Activated CD4-positive, alpha-beta T cell treated with anti-CD3 and anti-CD28 coated beads for 48 hours (primary cell): Measurements from ENCODE around the gene RPL6.
"Not testable (repeated sequence)": the region's sequence is repeated elsewhere in the genome, so short reads cannot be mapped to it uniquely, and the experiment has no call there.

Source experiments
- DNase-seq: peaks from one replicate; pipeline ENCODE4 v3.0.0-alpha.2; 2020

The RPL6 gene

DNA sequence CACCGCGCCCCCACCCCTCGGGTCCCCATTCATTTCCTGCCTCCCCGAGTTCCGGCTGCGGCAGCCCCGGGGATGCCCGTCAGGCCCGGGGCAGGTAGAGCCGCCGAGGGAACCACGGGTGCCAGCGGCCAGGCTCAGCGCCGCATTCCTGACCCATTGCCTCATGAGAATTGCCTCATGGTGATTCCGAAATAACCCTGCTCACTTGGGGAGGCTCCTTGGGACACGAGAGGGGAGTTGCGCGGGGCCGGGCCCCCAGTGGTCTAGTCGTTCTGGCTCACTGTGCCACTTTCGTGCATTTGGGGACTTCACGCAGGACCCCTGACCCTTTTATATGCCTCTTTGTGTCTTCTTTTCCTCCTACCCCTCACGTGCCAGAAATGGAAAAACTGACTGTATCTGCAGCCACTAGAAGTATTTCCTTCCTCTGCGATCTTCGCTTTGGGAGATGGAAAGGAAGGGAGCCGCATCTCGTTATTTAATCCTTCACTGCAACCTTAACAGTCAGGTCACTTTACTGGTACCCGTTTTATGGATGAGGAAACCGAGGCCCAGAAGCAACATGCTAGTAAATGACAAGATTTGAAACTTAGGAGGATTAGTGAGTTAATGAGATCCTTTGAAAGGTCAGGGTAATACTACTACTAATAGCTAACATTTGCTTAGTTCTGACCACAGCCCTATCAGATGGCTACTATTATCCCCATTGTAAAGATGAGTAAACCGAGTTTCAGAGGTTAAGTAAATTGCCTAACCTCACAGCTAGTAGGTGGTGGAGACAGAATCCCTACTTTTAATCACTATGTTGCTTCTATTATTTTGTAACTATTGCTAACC, 10.1 kb upstream of the RPL6 start:
- no peak for DNase-seq

DNA sequence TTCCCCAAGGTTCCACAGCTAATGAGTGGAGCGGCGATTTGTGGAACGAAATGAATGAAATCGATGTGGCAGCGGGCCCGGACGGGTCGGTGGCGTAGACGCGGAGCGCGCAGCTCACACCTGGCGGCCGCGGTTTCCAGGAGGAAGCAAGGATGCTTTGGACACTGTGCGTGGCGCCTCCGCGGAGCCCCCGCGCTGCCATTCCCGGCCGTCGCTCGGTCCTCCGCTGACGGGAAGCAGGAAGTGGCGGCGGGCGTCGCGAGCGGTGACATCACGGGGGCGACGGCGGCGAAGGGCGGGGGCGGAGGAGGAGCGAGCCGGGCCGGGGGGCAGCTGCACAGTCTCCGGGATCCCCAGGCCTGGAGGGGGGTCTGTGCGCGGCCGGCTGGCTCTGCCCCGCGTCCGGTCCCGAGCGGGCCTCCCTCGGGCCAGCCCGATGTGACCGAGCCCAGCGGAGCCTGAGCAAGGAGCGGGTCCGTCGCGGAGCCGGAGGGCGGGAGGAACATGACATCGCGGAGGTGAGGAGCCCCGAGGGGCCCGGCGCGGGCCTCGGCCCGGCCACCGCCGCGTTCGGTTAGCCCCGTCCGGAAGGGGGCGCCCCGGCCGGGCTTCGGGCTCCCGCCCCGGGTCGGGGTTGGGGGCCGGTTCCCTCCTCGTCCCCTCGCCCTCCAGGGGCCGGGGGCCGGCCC, 9.3 kb upstream of the RPL6 start, which contains the start of gene PTPN11:
Gene PTPN11, plus strand, starts transcription at position 340 of the 689 bp plus-strand sequence. Its CDS starts 165 bp downstream, at position 505.
- peak; percentile 94 for DNase-seq

DNA sequence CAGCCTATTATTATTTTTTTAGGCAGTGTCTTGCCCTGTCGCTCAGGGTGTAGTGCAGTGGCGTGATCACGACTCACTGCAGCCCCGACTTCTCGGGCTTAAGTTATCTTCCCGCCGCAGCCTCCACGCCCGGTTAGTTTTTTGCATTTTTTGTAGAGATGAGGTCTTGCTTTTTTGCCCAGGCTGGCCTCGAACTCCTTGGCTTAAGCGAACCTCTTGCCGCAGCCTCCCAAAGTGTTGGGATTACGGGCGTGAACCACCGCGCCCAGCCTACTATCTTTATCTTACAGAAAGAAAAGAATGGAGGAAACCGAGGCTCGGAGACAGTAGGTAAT, 8.8 kb upstream of the RPL6 start:
- peak; percentile 33 for DNase-seq

- not testable (repeated sequence) for DNase-seq
These were observed 6.1 kb upstream of the RPL6 start for GRCh38 chr12:112415457-112415856.

DNA sequence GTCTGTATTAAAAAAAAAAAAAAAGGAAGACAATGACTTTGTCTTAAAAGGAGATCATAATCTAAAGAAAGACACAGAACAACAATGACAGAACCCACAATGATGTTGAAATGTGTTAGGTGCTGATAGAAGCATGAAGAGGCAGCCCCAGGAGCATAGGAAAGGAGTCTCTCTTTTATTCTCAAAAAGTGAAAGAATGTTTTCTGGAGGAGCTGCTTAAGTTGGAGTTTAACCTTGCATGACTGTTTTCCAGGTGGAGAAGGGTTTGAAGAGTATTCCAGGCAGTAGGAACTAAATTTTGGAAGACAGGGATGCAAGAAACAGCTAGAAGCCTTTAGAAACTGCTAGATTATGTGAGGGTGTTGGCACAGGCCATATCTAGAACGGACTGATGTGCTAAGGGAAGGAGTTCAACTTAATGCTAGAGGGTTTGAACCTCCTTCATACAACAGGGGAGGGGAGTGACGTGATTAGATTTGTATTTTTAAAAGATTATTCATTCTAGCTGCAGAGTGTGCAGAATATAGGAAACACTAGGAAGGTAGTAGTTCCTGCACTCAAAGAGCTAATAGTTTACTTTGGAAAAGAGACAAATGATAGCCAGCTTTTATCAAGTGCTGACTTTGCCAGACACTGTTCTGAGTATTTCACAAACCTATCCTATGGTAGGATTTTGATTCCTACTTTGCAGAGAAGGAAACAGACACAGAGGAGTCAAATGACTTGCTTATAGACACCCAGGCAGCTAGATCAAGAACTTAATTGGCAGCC, 4.6 kb upstream of the RPL6 start:
- no peak for DNase-seq

DNA sequence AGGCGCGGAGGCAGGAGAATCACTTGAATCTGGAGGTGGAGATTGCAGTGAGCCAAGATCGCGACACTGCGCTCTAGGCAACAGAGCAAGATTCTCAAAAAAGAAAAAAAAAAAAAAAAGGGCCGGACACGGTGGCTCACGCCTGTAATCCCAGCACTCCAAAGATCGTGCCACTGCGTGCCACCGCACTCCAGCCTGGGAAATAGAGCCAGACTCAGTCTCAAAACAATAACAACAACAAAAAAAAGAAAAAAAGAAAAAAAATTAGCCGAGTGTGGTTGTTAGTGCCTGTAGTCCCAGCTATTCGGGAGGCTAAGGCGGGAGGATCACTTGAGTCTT, 470 bp upstream of the RPL6 start:
- DNase-seq = no peak

GRCh38 chr12:112408621-112409020, 784 bp downstream of the RPL6 start:
- DNase-seq = no peak

GRCh38 chr12:112407683-112408082, 1.7 kb downstream of the RPL6 start:
- DNase-seq = not testable (repeated sequence)

DNA sequence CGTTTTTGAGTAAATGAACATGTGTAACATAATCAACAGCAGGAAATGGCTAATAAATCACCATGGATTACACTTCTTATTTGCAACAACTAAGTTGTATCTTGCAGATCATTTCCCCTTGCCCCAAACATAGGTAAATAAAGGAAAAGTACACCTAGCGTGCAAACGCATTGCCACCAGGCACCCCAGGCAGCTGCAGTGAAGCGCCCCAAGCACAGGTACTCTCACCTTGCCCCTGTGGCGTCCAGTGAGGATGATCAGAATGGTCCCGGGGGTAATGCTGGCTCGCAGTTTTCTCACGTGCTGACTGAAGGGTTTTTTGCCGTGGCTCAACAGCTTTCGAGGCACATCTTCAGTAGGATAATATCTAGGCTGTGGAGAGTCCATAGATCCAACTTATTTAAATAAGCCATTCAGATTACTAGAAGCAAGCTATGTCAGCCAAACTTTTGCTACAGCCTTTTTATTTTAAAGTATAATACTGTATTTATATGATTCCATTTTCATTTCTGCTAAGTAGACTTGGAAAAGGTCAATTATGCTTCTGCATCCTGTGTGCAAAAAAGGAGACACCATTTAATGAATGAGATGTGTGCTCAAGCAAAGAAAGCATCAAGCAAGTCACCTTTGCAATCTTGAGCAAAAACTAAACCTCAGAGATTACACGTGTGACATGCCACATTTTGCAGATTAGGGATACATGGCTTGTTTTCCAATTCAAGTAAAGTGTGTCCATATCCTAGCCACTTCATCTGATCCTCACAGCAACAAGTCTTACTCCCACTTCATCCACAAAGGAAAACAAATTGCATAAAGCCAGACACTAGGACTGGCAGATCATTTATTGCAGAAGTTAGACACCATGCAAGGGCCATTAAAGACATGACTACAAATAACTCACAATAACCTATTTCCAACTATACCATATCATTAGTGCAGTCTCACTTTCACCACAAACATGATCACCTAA, 2.6 kb downstream of the RPL6 start:
- no peak for DNase-seq

DNA sequence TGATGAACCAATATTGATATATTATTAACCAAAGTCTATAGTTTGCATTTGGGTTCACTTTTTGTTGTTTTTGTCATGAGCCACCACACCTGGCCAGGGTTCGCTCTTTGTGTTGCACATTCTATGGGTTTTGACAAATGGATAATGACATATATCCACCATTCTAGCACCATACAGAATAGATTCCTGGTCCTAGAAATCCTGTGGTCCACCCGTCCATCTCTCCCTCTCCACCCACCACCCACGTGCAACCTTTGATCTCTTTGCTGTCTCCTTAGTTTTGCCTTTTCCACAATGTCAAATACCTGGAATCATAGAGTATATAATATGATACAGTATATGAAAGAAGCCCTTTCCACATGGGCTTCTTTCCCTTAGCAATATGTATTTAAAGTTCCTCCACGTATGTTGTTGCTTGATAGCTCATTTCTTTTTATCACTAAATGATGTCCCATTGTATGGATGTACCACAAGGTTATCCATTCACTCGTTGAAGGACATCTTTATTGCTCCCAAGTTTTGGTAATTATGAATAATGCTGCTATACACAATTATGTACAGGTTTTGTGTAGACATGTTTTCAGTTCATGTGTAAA, 7.4 kb downstream of the RPL6 start:
- no peak for DNase-seq

DNA sequence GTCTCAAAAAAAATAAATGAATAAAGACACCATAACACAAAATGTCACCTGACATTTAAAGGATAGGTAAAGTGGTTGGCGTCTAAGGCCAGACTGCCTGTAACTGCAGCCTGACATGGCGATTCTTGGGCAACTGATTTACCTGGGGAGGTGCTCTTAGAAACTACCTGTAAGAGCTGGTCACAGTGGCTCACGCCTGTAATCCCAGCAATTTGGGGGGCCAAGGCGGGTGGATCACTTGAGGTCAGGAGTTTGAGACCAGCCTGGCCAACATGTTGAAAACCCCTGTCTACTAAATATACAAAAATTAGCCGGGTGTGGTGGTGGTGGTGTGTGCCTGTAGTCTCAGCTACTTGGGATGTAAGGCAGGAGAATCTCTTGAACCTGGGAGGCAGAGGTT, 8.4 kb downstream of the RPL6 start:
- DNase-seq = no peak

DNA sequence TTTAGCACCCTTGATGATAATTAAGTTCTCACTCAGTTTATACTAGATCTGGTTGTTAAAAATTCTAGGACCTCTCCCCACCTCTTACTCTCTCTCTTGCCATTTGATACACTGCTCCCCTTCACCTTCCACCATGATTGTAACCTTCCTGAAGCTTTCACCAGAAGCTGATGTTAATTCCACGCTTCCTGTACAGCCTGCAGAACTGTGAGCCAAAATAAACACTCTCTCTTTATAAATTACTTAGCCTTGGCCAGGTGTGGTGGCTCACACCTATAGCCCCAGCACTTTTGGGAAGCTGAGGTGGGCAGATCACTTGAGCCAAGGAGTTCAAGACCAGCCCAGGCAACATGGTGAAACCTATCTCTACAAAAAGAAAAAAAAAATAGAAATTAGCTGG, 16.1 kb downstream of the RPL6 start:
- DNase-seq = no peak

- not testable (repeated sequence) for DNase-seq
These were observed 19.3 kb downstream of the RPL6 start for GRCh38 chr12:112389922-112390654.

GRCh38 chr12:112389228-112389627, 20.2 kb downstream of the RPL6 start:
- DNase-seq = no peak

DNA sequence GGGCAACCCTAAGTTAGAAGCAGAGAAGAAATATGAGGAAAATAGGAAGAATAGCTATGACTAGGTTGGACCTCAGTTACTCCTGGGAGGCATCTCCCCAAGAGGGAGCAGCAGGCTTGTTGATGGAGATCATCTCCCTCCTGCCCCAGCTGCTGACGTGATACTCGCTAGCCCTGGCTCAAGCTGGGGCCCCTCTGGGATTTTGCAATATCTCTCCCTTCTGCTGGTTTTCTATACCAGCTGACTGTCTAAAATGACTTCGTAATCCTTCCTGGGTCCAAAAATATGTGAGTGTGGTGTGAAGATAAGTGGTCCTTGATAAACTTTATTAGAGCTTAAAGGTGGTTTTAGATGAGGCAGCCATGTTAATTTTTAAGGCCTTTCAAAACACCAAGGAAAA, 22.7 kb downstream of the RPL6 start:
- DNase-seq = no peak

GRCh38 chr12:112382866-112383265, 26.5 kb downstream of the RPL6 start:
- DNase-seq = no peak

DNA sequence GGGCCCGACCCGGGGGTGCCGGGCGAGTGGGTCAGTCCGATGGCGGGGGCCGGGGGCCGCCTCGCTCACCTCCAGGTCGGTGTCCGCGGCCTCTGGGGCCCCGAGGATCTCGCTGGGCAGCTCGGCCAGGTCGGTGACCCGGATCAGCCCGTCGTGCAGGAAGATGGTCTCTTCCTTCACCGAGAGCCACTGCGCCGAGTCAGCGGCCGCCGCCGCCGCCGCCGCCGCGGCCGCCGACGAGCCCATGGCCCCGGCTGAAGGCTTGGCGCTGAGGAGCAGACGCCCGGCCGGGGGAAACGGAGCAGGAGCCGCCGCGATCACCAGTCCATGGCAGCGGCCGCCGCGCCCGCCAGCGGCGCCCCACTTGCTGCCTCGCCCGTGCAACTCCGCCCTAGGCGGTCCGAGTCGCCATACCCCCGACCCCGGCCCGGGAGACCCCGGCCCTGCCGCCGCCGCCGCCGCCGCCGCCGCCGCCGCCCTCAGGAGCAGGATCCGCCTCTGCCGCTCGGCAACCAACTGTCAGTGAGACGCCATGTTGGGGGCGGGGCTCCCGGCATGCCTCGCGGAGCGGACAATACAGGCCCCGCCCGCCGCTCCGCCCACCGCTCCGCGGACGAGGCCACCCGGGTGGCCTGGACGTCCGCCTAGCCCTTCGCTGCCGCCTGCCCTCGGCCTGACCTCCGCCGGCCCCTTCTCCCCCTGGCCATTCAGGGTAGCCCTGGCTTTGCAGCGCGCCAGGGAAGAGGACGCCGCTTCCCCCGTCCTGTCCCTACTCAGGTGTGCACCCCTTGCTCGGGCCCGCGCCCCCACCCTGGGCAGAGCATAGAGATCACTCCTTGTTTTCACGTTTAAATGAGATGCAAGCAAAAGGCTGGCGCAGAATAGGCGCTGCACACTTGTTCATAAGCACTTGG, 27.3 kb downstream of the RPL6 start, which contains the start of gene HECTD4:
Gene HECTD4, minus strand, starts transcription at position 549 of the 914 bp plus-strand sequence. Its CDS starts 303 bp downstream, at position 246.
- peak; percentile 97 for DNase-seq

- peak; percentile 31 for DNase-seq
These were observed 28.0 kb downstream of the RPL6 start for GRCh38 chr12:112381406-112381882.

- no peak for DNase-seq
These were observed 28.6 kb downstream of the RPL6 start for GRCh38 chr12:112380663-112381405.
